GM18499 (cell line): Measurements from ENCODE around the gene PLPPR4.
"Not testable (repeated sequence)": the region's sequence is repeated elsewhere in the genome, so short reads cannot be mapped to it uniquely, and the experiment has no call there.

Experiments
- ATAC-seq: cut with Tn5 transposase; IDR thresholded peaks from one replicate; pipeline ENCODE4 v1.9.1; 2021; ENCODE audit warnings: moderate number of reproducible peaks; ENCODE audit not compliant: insufficient read depth, unreplicated experiment

The PLPPR4 gene

GRCh38 chr1:99265124-99265523, 832 bp downstream of the PLPPR4 start:
- no peak for ATAC-seq

- no peak for ATAC-seq
Observed at GRCh38 chr1:99266726-99267125, 2.4 kb downstream of the PLPPR4 start.

DNA sequence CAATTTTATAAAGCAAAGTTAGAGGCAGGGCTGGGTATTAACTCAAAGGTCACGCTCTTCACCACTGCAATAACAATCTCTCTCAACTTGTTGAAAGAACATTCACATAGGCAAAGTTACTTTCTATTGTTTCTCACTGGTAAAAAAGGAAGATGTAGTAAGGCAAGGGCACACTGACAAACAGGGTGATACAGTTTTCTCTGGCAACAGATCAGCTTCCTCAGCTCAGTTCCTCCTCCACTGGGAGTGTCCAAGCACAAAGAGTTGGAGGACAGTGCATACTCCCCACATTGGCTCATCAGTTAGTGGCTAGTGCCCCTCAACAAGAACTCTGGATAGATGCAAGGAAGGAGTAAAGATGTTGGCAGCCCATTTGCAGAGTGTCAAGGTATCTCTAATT, 3.7 kb downstream of the PLPPR4 start:
- no peak for ATAC-seq

GRCh38 chr1:99269321-99269720, 5.0 kb downstream of the PLPPR4 start:
- ATAC-seq, result no peak

- ATAC-seq, result no peak
Observed at GRCh38 chr1:99270646-99271045, 6.4 kb downstream of the PLPPR4 start.

- no peak for ATAC-seq
Observed at GRCh38 chr1:99271249-99271648, 7.0 kb downstream of the PLPPR4 start.

DNA sequence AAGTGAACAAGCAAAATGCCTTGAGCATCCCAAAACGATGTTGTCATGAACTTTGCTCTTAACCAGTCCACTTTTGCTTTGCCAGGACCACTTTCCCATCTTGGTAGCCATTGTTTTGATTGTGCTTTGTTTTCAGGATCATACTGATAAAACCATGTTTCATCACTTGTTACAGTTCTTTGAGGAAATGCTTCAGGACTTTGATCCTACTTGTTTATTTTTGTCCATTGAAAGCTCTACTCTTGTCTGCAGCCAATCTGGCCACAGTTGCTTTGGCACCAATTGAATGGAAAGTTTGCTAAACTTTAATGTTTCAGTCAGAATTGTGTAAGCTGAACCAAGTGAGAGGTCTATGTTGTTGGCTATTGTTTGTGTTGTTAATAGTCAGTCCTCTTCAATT, 12.8 kb downstream of the PLPPR4 start:
- ATAC-seq, result no peak

GRCh38 chr1:99279525-99279924, 15.2 kb downstream of the PLPPR4 start:
- ATAC-seq, result no peak

DNA sequence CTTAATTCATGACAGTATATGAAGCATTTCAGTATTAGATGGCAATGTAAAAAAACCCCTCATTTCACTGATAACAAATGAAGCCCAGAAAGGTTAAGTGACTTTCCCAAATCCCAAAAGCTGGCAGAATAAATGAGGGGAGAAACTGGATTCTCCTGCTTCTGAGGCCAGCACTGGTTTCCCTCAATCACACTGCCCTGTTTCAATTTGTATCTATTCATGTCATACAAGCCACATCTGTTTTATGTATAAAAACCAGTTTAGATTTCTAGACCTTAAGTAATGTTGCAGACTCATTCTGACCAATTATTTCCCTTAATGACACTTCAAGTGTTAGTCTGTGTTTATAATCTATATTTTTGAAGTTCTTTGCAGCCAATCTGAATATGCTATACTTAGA, 16.8 kb downstream of the PLPPR4 start:
- ATAC-seq, result no peak

- no peak for ATAC-seq
Observed at GRCh38 chr1:99282536-99282935, 18.2 kb downstream of the PLPPR4 start.

- ATAC-seq, result not testable (repeated sequence)
Observed at GRCh38 chr1:99283521-99283920, 19.2 kb downstream of the PLPPR4 start.

- no peak for ATAC-seq
Observed at GRCh38 chr1:99292886-99293285, 28.6 kb downstream of the PLPPR4 start.

DNA sequence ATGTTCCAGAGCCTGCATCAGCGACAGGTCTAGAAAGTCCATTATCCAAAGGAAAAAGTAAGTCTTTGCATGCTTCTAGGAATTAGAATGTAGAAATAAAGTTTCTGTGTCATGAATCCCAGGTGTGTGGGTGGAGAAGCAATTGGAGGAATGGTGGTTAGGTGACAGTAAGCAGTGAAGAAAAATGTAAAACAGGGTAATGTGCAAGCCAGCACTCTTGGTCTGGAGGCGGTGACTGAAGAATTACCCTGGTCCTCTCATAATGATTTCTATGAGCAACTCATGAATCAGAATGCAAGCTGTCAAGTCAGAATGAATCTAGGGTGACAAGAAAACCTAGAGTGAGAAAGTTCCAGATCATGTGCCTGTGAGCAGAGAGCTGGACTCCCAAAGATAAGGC, 33.6 kb downstream of the PLPPR4 start:
- ATAC-seq, result no peak

- ATAC-seq, result no peak
Observed at GRCh38 chr1:99304725-99305282, 40.5 kb downstream of the PLPPR4 start.

- ATAC-seq, result no peak
Observed at GRCh38 chr1:99305626-99306025, 41.3 kb downstream of the PLPPR4 start.

- ATAC-seq, result no peak
Observed at GRCh38 chr1:99306056-99306455, 41.8 kb downstream of the PLPPR4 start.

GRCh38 chr1:99306644-99307043, 42.4 kb downstream of the PLPPR4 start:
- ATAC-seq, result no peak

- no peak for ATAC-seq
Observed at GRCh38 chr1:99315305-99315704, 51.0 kb downstream of the PLPPR4 start.

GRCh38 chr1:99326215-99326949, 62.1 kb downstream of the PLPPR4 start:
- no peak for ATAC-seq

DNA sequence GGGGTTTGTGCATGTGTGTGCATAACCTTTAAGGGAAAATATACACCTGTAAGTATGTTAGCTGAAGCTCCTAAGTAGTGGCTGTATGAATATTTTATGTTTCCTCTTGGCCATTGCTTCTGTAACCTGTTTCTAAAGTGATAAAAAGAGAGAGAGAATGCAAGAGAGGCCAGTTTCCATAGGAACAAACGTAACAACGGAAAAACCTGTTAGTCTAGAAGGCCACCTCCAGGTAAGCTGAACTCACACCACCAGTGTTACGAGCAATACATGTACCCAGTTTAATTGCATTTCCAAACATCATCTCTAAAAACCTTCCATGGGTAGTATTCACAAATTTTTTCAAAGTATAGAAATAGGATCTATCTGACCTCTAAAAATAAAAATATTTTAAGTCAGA, 63.1 kb downstream of the PLPPR4 start:
- ATAC-seq, result no peak

DNA sequence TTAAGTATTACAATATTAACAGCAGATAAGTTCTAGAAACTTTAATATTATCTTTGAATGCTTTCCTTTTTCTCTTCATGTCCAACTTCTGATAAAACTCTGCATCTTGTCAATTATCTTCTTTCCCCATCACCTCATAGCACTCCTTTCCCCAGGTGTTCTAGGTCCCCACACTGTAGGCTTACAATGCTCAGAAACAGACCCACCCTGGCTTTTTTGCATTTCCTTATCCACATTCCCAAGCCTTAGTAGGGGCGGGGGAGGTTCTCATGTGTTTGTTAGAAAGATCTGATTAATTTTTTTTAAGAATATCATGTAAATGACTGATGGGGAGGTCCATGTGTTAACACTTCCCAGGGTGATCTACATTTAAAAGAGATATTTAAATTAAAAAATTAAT, 63.9 kb downstream of the PLPPR4 start:
- ATAC-seq, result no peak

GRCh38 chr1:99331083-99331482, 66.8 kb downstream of the PLPPR4 start:
- no peak for ATAC-seq
